BE2C (cell line): ENCODE data around the gene REEP1.

Source experiments
- DNase-seq: peaks from one replicate; pipeline ENCODE4 v3.0.0-alpha.2; 2020
- H3K27me3 ChIP-seq: fragments of 250-450 bp; sonication (Bioruptor Pico); 2 replicates; pipeline ENCODE4 v1.5.1; 2020; ENCODE audit warnings: mild to moderate bottlenecking
- H3K36me3 ChIP-seq: fragments of 250-450 bp; sonication (Bioruptor Pico); 2 replicates; pipeline ENCODE4 v1.5.1; 2020; ENCODE audit warnings: mild to moderate bottlenecking
- H3K4me1 ChIP-seq: fragments of 250-450 bp; sonication (Bioruptor Pico); 2 replicates; pipeline ENCODE4 v1.5.1; 2020
- H3K4me3 ChIP-seq: 2 replicates; pipeline ENCODE4 v1.5.1; 2011; ENCODE audit warnings: low read depth, low read length
- H3K9me3 ChIP-seq: fragments of 250-450 bp; sonication (Bioruptor Pico); 2 replicates; pipeline ENCODE4 v1.5.1; 2020
- CTCF ChIP-seq: IDR thresholded peaks from 2 replicates; pipeline ENCODE4 v1.5.1; 2012; ENCODE audit warnings: mild to moderate bottlenecking, low read depth, low read length

REEP1 gene

DNA sequence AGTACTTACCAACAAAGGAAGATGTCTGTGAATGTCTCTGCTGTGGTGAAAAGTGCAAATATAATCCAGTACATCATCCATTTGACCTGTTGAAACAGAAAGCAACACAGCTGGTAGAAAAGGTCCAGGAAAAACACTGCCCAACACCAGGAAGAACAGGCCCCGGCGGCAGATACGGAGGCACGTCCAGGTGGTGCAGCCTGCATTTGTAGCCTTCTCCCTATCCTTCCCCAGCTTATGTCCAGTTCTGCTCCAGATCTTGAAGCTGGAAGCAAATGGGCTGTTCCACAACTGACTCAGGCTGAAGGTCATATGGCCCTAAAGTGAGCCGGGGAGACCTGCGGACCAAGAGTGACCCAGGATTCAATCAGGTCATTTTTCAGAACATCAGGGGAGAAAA is 73.5 kb downstream of the REEP1 start:
- Histone ChIP-seq H3K9me3 (no peaks in the 10 kb centered on the region), H3K4me1 (no peaks in the 10 kb centered on the region), H3K36me3 (no peaks in the 10 kb centered on the region), H3K4me3 (no peak overlapping the region), H3K27me3 (no peaks in the 10 kb centered on the region)
- TF ChIP-seq CTCF: no peak
- no peak for DNase-seq

DNA sequence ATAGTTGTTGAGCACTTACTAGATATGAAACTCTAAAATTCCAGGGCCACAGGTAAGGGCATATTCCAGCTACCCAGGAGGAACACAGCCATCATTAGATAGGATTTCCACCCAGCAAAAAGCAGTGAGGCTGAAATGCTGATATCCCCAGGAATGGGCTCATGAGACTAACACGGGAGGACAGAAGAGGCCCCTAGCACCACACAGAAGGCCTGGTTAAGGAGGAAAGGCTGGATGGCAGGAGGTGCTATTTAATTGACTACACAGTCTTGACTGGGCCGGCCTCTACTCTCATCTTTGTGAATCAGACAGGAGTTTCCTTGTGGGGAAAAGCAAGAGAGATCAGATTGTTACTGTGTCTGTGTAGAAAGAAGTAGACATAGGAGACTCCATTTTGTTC is 76.4 kb downstream of the REEP1 start:
- Histone ChIP-seq H3K36me3 (no peaks in the 10 kb centered on the region), H3K9me3 (no peaks in the 10 kb centered on the region), H3K4me1 (no peaks in the 10 kb centered on the region), H3K27me3 (no peaks in the 10 kb centered on the region), H3K4me3 (no peak overlapping the region)
- no peak for DNase-seq
- TF ChIP-seq CTCF: no peak

DNA sequence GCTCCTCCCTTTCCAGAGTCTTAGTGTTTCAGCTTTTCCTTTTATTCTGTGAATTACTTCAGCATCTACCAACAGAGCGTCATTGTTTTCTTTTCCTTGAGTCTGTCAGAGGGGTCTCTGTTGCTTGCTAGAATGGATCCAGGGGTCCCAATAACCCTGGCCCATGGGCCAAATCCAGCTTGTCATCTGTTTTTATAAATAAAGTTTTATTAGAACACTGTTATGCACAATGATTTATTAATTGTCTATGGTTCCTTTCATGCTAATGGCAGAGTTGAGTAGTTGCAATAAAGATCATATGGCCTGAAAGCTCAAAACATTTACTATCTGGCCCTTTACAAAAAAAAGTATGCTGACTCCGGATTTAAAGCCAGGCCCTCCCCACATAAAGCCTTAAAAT is 79.3 kb downstream of the REEP1 start:
- no peak for DNase-seq
- Histone ChIP-seq H3K27me3 (no peaks in the 10 kb centered on the region), H3K9me3 (no peaks in the 10 kb centered on the region), H3K4me1 (no peaks in the 10 kb centered on the region), H3K36me3 (no peaks in the 10 kb centered on the region), H3K4me3 (no peak overlapping the region)
- TF ChIP-seq CTCF: no peak

DNA sequence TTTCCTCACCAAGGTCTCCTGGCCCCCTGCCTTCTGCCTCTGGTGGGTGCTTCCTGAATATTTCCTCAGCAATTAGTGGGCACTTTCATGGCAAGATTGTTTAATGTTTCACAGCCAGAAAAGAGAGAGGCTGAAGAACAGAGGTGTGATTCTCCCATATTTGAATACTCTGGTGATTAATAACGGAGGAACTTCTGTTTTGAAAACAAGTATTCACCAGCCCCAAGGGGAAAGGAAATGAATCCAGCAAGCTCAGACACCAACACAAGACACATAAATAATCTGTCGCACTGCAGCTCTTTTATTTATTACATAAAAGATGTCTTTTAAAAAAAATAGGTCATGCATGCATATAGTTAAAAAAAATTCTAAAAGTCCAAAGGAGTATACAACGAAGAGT is 80.4 kb downstream of the REEP1 start:
- DNase-seq: no peak
- Histone ChIP-seq H3K27me3 (no peaks in the 10 kb centered on the region), H3K4me3 (no peak overlapping the region), H3K9me3 (no peaks in the 10 kb centered on the region), H3K36me3 (no peaks in the 10 kb centered on the region), H3K4me1 (no peaks in the 10 kb centered on the region)
- TF ChIP-seq CTCF: no peak

DNA sequence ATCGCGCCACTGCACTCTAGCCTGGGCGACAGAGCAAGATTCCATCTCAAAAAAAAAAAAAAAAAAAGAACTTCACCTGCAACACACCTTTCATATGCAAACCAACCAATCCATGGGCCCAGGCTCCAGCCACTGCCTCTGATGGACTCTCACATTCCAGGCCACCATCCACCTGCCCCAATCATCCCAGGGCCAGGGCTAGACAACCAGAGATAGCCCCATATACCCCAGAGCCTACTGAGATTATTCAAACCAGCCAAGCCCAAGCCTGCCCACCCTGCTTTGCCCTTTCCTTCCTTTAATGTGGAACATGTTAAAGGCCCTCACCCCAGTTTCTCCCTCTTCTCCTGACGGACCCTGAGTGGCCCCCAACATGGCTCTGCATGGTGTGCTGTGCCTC is 81.1 kb downstream of the REEP1 start:
- TF ChIP-seq CTCF: no peak
- H3K4me1 ChIP-seq: no peaks in the 10 kb centered on the region
- no peaks in the 10 kb centered on the region for H3K27me3 ChIP-seq
- no peak overlapping the region for H3K4me3 ChIP-seq
- DNase-seq: no peak
- no peaks in the 10 kb centered on the region for H3K9me3 ChIP-seq
- H3K36me3 ChIP-seq: no peaks in the 10 kb centered on the region

DNA sequence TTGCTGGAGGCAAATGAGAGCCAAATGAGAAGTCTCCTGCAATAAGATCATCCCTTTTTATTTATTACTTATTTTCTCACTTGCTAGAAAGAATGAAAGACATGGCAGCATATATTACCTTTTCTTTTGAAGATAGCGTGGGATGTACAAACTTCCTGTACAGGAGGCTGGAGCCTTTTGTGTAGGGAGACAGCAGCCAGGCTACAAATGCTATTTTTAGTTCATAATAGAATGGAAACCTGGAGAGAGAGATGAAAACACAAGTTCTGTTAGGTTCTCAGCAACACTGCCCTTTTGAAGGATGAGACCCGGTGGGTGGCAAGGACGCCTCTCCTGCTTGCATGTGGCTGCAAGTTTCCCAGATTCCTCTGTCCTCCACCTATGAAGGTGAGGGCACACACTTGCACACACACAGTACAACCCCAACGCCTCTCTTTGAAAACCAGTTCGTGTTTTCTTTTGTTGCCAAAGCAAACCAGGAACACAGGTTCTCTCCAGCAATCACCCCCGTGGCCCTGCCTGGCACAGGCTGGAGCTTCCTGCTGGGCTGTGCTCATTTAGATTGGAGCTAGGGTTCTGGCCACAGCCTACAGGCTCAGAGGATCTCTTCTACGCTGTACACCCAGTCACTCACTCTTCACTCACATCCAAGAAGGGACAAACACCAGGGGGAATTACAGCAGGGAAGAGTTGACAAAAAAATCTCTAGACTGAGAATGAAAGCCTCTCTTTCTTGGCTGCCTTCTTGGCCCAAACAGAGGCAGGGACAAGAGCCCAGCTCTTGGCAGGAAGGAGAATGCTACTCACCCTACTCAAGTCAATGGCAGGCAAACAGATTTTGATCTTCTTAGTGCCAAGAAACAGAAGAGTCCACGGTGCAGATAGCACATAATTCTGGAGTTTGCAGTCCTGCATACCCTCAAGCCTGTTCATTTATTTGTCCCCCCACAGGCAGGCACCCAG is 82.6 kb downstream of the REEP1 start:
- no peak for DNase-seq
- Histone ChIP-seq H3K9me3 (no peaks in the 10 kb centered on the region), H3K4me3 (no peak overlapping the region), H3K36me3 (no peaks in the 10 kb centered on the region), H3K27me3 (no peaks in the 10 kb centered on the region), H3K4me1 (peaks cover 11% of the 10 kb centered on the region)
- no peak for TF ChIP-seq CTCF
